Stimulated activated CD8-positive, alpha-beta memory T cell treated with anti-CD3 and anti-CD28 coated beads, Interleukin-4, amount 100 ng/mL, for 24 hours (primary cell): ENCODE measurements around the gene ACOT7.
"Not testable (repeated sequence)": the region's sequence is repeated elsewhere in the genome, so short reads cannot be mapped to it uniquely, and the experiment has no call there.

Experiments
- DNase-seq: peaks from one replicate; pipeline ENCODE4 v3.0.0-alpha.2; 2020; ENCODE audit warnings: low read depth

Gene ACOT7

DNA sequence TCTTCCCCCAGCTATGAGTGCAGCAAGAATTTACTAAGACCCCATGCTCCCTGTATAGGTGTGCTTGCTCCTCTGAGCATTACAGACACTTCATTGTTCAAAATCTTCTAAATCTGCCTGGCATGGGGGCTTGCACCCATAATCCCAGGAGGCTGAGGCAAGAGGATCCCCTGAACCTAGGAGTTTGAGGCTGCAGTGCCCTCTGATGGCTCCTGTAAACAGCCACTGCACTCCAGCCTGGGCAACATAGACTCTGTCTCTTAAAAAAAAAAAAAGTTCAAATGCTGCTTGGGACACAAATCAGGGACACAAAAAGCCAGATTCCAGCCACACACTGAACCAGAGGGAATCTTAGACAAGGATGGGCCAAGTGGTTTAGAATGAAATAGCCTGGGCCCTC, 3.4 kb upstream of the ACOT7 start:
- DNase-seq = no peak

- DNase-seq = not testable (repeated sequence)
Observed at GRCh38 chr1:6395781-6396244, 2.2 kb upstream of the ACOT7 start.

DNA sequence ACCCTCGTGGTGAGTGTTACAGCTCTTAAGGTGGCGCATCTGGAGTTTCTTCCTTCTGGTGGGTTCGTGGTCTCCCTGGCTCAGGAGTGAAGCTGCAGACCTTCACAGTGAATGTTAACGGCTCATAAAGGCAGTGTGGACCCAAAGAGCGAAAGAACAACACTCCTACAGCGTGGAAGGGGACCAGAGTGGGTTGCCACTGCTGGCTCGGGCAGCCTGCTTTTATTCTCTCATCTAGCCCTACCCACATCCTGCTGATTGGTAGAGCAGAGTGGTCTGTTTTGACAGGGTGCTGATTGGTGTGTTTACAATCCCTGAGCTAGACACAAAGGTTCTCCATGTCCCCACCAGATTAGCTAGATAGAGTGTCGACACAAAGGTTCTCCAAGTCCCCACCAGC, 1.6 kb upstream of the ACOT7 start:
- DNase-seq = not testable (repeated sequence)

GRCh38 chr1:6392809-6393399, 663 bp downstream of the ACOT7 start:
- DNase-seq = no peak

GRCh38 chr1:6391951-6392808, 1.4 kb downstream of the ACOT7 start:
- DNase-seq = no peak

- no peak for DNase-seq
Observed at GRCh38 chr1:6389971-6390370, 3.6 kb downstream of the ACOT7 start.

DNA sequence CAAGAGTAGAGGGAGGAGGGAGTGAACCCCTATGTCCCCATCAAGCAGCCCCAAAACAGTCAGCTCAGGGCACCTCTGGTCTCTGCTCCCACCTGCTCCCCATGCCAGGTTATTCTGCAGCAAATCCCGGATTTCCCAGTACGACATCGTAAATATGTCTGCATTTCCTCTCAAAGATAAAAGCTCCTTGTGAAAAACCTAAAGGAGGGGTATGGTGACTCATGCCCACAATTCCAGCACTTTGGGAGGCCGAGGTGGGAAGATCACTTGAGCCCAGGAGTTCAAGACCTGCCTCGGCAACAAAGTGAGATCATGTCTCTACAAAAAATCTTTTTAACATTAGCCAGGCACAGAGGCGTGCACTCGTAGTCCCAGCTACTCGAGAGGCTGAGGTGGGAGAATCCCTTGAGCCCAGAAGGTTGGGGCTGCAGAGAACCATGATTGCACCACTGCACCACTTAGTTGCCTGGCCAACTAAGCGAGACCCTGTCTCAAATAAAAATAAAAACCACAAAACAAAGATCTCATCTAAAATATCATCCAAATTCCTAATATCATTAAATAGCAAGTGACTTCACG, 7.1 kb downstream of the ACOT7 start:
- no peak for DNase-seq

- DNase-seq = no peak
Observed at GRCh38 chr1:6385488-6386191, 7.9 kb downstream of the ACOT7 start.

- no peak for DNase-seq
Observed at GRCh38 chr1:6384962-6385361, 8.6 kb downstream of the ACOT7 start.

DNA sequence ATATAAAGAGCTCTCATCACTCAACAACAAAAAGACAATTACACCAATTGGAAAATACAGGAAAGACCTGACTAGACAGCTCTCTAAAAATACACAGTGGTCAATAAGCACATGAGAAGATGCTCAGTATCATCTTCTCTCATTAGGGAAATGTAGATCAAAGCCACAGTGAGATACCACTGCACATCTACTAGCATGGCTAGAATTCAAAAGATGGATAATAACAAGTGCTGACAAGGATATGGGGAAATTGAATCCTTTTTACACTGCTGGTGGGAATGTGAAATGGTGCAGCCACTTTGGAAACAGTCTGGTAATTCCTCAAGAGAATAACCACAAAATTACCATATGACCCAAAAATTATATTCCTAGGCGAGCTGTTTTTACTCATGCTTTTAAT, 9.4 kb downstream of the ACOT7 start:
- no peak for DNase-seq

DNA sequence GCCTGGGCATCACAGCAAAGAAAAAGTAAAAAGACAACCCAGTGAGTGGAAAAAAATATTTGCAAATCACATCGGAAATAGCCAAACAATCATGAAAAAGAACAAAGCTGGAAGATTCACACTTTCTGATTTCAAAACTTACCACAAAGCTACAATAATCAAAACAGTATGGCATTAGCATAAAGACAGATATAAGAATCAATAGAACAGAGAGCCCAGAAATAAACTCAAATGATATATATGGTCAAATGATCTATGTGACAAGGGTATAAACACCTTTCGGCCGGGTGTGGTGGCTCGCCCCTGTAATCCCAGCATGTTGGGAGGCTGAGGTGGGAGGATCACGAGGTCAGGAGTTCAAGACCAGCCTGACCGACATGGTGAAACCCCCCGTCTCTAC, 13.5 kb downstream of the ACOT7 start:
- no peak for DNase-seq

DNA sequence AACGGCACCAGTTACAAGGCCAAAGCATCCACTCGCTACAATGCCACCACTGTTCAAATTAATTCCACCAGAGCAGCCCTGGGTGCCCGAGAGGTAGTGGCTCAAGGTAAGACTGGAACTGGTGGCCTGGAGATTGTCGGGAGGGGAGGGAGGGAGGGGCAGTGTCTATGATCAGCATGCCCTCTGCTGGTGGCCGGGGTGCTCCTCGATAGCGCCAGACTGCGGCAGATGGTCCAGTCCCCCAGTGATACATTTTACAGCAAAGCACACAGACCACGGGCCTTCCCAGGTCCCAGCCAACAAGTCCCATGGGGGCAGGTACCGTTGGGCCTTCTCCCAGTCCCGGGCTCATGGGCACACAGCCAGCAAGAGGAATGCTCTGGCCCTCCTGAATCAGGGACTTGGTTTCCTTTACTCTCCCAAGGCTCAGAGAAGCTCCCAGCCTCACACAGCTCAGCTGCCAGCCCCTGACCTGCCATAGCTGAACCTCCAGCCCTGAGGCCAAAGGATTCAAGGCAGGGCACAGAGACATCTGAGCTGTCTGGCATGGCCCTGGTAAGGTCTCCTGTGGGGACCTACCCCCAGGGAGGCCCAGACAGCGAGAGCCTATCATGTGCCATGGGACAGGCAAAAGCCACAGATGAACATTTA, 15.3 kb downstream of the ACOT7 start:
- DNase-seq = no peak

DNA sequence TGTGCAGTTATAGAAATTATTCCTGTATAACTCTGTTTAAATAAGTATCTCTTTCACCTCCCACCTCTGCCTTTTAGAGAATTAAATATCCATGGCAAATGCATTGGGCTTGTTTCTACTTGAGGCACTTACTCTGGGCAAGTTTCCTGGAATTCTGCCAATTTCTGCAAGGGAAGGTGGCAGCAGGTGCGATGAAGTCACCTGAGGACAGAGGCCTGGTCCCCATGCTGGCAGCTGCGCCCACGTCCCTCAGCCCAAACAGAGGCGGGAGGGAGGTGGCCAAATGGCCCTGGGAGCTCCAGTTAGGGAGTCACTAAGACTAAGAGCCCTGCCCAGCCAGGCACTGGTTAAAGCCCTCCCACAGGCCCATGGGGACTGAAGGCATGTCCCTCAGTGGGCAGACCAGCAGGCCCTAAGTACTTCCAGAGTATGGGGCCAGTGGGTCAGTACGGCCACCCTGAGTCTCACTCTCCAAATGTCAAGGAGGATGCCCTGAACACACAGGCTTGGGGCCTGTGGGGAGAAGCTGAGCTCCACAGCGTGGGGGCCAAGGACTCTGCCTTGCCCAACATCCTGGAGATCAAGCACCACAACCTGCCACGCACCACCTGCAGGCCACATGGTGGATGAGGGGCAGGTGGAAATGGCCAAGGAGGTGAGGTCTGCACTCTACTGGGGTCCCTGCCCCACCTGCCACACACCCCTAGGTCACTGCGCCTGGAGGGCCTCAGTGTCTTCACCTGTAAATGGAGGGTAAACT, 19.4 kb downstream of the ACOT7 start:
- no peak for DNase-seq

DNA sequence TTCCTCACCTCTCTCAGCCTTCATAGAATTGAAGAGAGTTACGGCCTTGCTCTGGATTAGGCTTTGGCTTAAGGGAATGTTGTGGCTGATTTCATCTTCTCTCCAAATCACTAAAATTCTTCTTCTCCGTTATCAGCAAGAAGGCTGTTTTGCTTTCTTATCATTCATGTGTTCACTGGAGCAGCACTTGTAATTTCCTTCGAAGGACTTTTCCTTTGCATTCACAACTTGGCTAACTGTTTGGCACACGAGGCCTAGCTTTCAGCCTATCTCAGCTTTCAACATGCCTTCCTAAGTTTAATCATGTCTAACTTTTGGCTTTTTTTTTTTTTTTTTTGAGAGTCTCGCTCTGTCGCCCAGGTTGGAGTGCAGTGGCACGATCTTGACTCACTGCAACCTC, 21.3 kb downstream of the ACOT7 start:
- not testable (repeated sequence) for DNase-seq

DNA sequence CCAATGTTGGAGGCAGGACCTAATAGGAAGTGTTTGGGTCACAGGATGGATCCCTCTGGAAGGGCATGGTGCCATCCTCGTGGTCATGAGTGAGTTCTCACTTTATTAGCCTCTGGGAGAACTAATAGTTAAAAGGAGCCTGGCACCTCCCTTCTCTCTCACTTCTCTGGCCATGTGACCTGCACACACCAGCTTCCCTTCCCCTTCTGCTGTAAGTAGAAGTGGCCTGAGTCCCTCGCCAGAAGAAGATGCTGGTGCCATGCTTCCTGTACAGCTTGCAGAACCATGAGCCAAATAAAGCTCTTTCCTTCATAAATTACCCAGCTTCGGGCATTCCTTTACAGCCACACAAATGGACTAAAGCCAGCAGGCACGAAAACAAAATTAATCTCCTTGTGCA, 23.6 kb downstream of the ACOT7 start:
- no peak for DNase-seq

GRCh38 chr1:6367381-6368012, 26.1 kb downstream of the ACOT7 start:
- DNase-seq = no peak

- no peak for DNase-seq
Observed at GRCh38 chr1:6365047-6365446, 28.5 kb downstream of the ACOT7 start.

DNA sequence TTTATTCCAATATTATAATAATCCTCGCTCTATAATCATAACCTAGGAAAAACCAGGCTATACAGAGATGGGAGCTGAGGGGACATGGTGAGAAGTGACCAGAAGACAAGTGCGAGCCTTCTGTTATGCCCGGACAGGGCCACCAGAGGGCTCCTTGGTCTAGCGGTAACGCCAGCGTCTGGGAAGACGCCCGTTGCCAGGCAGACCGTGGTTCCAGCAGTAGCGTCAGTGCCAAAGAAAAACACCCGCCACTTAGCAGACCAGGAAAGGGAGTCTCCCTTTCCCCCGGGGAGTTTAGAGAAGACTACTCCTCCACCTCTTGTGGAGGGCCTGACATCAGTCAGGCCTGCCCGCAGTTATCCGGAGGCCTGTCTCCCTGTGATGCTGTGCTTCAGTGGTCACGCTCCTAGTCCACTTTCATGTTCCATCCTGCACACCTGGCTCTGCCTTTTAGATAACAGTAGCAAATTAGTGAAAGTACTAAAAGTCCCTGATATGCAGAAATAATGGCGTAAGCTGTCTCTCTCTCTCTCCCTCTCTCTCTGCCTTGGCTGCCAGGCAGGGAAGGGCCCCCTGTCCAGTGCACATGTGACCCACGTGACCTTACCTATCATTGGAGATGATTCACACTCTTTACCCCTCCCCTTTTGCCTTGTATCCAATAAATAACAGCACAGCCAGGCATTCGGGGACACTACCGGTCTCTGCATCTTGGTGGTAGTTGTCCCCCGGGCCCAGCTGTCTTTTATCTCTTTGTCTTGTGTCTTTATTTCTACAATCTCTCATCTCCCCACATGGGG, 30.3 kb downstream of the ACOT7 start:
- not testable (repeated sequence) for DNase-seq

GRCh38 chr1:6361124-6361775, 32.3 kb downstream of the ACOT7 start:
- no peak for DNase-seq
